ENCODE data around the gene AMZ2.
A peak's percentile ranks its signal among the peaks of the same experiment; 100 is the strongest.
"Not testable (repeated sequence)": the region's sequence is repeated elsewhere in the genome, so short reads cannot be mapped to it uniquely, and the experiment has no call there.

Gene AMZ2

DNA sequence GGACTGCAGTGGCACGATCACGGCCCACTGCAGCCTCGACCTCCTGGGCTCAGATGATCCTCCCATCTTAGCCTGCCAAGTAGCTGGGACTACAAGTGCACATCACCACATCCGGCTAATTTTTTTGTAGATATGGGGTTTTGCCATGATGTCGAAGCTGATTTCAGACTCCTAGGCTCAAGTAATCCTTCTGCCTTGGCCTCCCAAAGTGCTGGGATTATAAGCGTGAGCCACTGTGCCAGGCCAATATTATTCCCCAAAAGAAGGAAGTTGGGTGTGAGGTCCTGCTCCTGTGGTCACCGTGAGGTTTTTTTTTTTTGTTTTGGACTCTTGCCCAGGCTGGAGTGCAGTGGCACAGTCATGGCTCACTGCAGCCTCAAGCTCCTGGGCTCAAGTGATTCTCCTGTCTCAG, 1.5 kb downstream of the AMZ2 start:
- no peak for DNase-seq (ENCODE audit: low spot score)

DNA sequence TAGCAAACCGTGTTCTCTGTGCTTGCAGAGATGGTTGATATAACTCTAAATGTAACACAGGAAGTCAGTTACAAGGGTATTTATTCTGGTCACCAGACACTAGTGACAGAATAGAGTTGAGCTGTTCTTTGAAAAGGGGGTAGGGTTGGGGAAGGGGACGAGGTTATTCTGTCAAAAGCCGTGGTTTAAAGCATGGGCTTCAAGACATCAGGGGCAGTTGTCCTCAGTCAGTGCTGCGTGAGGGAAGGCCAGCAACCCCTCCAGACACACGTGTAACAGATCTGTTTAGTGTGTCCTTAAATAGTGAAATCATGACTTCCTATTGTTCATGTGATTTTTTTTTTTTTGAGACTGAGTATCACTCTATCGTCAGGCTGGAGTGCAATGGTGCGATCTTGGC, 5.6 kb downstream of the AMZ2 start:
- DNase-seq (ENCODE audit: low spot score) = not testable (repeated sequence)

- no peak for DNase-seq (ENCODE audit: low spot score)
Observed at GRCh38 chr17:68255151-68255550, 7.3 kb downstream of the AMZ2 start.

DNA sequence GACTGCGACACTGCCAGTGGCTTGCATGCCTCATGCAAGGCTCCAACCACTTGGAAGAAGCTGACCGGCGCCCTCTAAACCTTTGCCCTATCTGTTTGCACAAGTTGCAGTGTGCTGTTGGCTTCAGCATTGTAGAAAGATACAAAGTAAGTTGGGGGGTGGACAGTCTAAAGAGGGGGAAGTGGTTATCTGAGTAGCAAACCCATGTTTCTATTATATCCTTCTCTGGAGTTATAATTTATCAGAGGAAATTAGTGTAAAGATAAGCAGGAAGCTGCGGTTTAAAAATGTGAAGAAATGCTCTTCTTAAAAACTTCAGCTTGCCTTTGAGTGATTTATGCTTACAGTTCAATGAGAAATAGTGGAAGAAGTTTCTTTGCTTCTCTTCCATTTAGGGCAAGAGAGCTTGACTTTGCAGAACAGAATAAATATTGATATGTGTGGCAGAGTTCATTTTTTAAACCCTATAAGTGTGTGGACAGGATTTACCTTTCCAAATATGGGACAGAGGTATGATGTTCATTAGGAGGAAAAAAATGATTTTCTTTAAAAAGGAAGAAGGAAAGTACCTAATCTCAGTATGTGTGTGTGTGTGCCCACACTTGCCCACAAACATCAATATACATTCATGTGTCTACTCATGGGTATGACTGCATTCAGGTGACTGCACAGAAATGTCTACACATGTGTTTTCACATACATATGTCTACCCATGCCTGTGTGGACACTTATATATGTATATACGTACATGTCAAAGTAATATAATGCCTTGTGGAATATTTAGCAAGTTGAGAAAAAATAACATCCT, 8.1 kb downstream of the AMZ2 start:
- DNase-seq (ENCODE audit: low spot score) = no peak

GRCh38 chr17:68256701-68257100, 8.9 kb downstream of the AMZ2 start:
- DNase-seq (ENCODE audit: low spot score) = not testable (repeated sequence)

GRCh38 chr17:68257934-68258333, 10.1 kb downstream of the AMZ2 start:
- DNase-seq (ENCODE audit: low spot score) = peak; percentile 50

DNA sequence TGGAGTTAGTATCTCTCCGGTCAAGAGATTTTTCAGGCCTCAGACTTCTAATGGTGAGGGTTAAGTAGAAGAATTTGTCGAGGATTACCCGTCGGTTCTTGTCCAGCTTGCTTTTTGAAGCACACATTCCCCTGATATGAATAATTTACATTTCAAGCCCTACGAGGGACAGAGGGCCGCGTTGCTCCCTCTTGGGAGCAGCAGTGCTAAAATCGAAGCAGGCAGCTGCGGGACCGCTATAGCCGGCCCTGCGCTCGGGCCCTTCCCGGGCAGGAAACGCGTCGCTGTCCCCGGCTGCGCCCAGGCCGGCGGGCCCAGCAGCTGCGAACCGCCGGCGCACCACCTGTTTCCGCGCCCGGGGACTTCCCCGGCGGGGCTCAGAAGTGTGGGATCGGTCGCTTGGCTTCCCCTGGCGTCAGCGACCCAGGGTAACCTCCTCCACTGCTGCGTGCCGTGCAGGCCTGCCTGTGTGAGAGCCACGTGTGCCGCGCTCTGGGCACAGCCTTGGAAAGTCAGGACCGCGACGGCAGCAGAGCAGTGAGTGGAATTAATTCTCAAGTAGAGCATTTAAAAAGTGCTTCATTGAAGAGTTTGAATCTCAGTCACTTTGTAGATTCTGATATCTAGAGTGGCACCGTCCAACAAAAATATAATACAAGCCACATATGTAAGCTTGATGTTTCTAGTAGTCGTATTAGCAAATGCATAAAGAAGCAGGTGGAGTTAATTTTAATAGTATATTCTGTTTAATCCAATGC, 11.2 kb downstream of the AMZ2 start:
- peak; percentile 31 for DNase-seq (ENCODE audit: low spot score)

- DNase-seq (ENCODE audit: low spot score) = peak; percentile 61
Observed at GRCh38 chr17:68259648-68259951, 11.8 kb downstream of the AMZ2 start.

- DNase-seq (ENCODE audit: low spot score) = no peak
Observed at GRCh38 chr17:68260051-68260762, 12.4 kb downstream of the AMZ2 start.

GRCh38 chr17:68262467-68262866, 14.6 kb downstream of the AMZ2 start:
- not testable (repeated sequence) for DNase-seq (ENCODE audit: low spot score)

DNA sequence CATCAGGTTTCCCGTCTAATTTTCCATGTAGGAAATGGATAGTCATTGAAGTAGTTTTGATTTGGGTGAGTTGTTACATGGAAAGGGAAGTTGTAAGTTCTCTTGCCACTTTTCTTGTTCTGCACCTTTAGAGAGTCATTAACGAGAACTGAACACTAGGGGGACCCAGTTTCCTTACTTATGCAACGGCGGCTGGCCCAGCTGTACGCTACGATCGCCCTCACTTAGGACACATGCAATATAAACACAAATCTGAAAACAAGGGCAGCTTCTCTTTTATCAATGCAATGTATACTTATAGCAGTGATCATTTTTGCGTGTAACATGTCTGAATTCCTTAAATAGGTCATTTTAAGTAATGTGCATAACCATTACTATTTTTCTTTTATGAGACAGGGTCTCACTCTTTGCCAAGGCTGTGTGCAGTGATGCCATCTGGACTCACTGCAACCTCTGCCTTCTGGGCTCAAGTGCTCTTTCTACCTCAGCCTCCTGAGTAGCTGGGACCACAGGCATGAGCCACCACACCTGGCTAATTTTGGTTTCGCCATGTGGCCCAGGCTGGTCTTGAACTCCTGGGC, 15.3 kb downstream of the AMZ2 start:
- DNase-seq (ENCODE audit: low spot score) = peak; percentile 31

DNA sequence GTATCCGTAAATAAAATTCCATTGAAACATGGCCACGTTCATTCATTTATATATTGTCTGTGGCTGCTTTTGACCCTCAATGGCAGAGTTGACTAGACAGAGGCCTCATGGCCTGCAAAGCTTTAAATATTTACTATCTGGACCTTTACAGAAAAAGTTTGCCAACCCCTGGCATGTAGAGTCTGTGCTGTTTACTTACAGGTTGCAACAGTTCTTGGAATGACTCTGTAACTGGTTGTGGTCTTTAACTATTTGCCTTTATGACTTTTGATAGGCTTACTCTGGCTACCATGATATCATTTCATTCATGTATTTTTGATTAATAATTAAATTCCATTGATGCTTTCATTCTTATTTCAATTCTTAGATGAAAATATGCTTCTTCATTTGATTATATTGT, 18.0 kb downstream of the AMZ2 start:
- DNase-seq (ENCODE audit: low spot score) = not testable (repeated sequence)

- DNase-seq (ENCODE audit: low spot score) = no peak
Observed at GRCh38 chr17:68273722-68274121, 25.9 kb downstream of the AMZ2 start.

- not testable (repeated sequence) for DNase-seq (ENCODE audit: low spot score)
Observed at GRCh38 chr17:68276339-68276738, 28.5 kb downstream of the AMZ2 start.

DNA sequence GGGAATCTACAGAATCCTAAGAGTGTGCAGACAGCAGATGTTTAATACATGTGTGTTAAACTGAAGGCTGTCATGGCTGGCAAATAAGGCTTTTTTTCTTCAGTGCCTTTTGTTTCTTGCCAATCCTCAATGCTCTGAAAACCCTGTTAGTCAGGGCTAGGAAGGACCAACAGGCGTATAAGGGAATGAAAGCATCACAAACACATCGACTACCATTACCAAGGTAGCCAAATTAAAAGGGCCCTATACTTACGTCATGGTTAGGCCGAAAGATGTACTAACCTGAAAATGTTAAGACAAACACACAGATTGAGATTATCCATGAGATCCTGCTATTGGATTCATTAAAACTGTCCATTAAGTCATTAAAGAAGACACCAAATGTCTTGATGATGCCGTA, 30.0 kb downstream of the AMZ2 start:
- no peak for DNase-seq (ENCODE audit: low spot score)

DNA sequence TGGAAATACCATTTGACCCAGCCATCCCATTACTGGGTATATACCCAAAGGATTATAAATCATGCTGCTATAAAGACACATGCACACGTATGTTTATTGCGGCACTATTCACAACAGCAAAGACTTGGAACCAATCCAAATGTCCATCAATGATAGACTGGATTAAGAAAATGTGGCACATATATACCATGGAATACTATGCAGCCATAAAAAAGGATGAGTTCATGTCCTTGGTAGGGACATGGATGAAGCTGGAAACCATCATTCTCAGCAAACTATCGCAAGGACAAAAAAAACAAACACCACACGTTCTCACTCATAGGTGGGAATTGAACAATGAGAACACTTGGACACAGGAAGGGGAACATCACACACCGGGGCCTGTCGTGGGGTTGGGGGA, 34.1 kb downstream of the AMZ2 start:
- not testable (repeated sequence) for DNase-seq (ENCODE audit: low spot score)

GRCh38 chr17:68288375-68288774, 40.5 kb downstream of the AMZ2 start:
- DNase-seq (ENCODE audit: low spot score) = peak; percentile 40

DNA sequence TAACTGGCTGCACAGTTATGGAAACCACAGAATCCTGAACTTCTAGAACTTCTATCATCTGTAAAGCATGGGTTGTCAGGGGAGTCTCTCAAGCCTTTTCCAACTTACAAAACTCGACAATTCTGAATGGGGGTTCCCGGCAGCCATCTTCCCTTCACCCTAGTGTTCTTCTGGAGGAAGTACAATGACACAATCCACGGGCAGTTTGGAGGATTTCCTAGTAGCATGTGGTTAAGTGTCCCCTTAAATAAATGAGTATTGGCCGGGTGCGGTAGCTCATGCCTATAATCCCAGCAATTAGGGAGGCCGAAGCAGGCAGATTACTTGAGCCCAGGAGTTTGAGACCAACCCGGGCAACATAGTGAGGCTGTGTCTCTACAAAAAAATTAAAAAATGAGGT, 41.0 kb downstream of the AMZ2 start:
- DNase-seq (ENCODE audit: low spot score) = no peak

GRCh38 chr17:68289473-68289872, 41.6 kb downstream of the AMZ2 start:
- no peak for DNase-seq (ENCODE audit: low spot score)

DNA sequence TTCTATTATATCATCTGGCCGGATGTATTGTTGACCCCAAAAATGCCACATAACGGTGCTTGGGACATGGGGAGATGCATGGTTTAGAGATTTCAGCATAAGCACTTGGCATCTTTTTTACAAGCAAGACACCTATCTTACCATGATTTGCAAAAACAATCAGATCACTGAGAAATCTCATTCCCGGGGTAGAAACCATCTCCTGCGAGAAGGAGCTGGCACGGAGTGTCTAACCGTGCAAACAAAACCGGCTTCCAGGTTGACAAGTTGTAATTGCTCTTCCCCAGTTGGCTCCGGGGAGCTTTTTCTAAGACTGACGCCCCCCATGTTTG, 42.1 kb downstream of the AMZ2 start:
- no peak for DNase-seq (ENCODE audit: low spot score)

DNA sequence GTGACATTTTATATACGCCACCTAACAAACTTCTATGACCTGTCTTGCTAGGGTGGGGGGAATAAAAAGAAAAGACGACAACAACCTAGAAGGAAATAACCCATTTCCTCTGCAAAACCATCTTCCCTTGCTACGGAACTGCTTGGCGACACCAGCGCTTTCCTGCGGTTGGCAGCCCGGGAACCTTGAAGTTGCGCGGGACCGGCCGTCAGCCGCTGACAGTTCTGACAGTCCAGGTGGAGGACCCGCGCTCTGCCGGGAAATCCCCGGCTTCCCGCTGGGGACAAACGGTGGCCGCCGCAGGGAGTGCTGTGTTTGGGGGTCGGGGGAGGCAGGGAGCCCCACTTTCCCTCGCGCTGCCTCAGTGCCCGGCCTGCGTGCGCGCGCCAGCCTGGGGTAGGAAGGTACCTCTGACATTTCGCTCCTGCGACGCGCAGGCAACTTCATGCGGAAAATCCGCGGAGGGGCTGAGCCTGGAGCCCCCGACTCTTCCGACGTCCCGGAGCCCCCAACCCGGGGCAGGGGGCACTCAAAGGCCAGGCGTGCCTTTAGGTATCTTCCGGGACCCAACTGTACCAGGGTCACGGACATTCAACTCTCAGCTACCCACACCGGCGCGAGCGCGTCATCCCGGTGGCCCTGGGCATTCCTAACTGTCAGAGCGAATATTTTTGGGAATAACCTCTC, 42.6 kb downstream of the AMZ2 start:
- DNase-seq (ENCODE audit: low spot score) = no peak
